ENCODE results near the gene EPHA2.
"Not testable (repeated sequence)": the region's sequence is repeated elsewhere in the genome, so short reads cannot be mapped to it uniquely, and the experiment has no call there.

Gene EPHA2

GRCh38 chr1:16155537-16156410 lies at the start of gene EPHA2:
Gene EPHA2, minus strand, starts transcription at chr1:16156069. Its CDS starts 137 bp downstream, at chr1:16155932.
- no peak for DNase-seq

- no peak for DNase-seq
Measured at GRCh38 chr1:16205334-16205671, 49.4 kb upstream of the EPHA2 start.

- no peak for DNase-seq
Measured at GRCh38 chr1:16204634-16205333, 48.9 kb upstream of the EPHA2 start.

- no peak for DNase-seq
Measured at GRCh38 chr1:16204216-16204615, 48.3 kb upstream of the EPHA2 start.

- no peak for DNase-seq
Measured at GRCh38 chr1:16203550-16203949, 47.7 kb upstream of the EPHA2 start.

- DNase-seq: no peak
Measured at GRCh38 chr1:16202281-16203210, 46.7 kb upstream of the EPHA2 start.

GRCh38 chr1:16199700-16200099 lies 43.8 kb upstream of the EPHA2 start:
- DNase-seq: no peak

- no peak for DNase-seq
Measured at GRCh38 chr1:16199157-16199501, 43.3 kb upstream of the EPHA2 start.

GRCh38 chr1:16198444-16199156 lies 42.7 kb upstream of the EPHA2 start:
- DNase-seq: no peak

GRCh38 chr1:16196874-16197273 lies 41.0 kb upstream of the EPHA2 start:
- no peak for DNase-seq

GRCh38 chr1:16196139-16196538 lies 40.3 kb upstream of the EPHA2 start:
- DNase-seq: not testable (repeated sequence)

GRCh38 chr1:16195518-16195905 lies 39.6 kb upstream of the EPHA2 start:
- DNase-seq: no peak

- no peak for DNase-seq
Measured at GRCh38 chr1:16191916-16192546, 36.2 kb upstream of the EPHA2 start.

- DNase-seq: no peak
Measured at GRCh38 chr1:16191309-16191708, 35.4 kb upstream of the EPHA2 start.

- DNase-seq: no peak
Measured at GRCh38 chr1:16189921-16190621, 34.2 kb upstream of the EPHA2 start.

- no peak for DNase-seq
Measured at GRCh38 chr1:16189003-16189402, 33.1 kb upstream of the EPHA2 start.

- DNase-seq: peak in 1 of 2 experiments; percentile 6
Measured at GRCh38 chr1:16187748-16188401, 32.0 kb upstream of the EPHA2 start.

- no peak for DNase-seq
Measured at GRCh38 chr1:16186655-16187235, 30.9 kb upstream of the EPHA2 start.

- no peak for DNase-seq
Measured at GRCh38 chr1:16184557-16185303, 28.9 kb upstream of the EPHA2 start.
